ENCODE data around the gene SPSB1.
A peak's percentile ranks its signal among the peaks of the same experiment; 100 is the strongest.

SPSB1 gene

DNA sequence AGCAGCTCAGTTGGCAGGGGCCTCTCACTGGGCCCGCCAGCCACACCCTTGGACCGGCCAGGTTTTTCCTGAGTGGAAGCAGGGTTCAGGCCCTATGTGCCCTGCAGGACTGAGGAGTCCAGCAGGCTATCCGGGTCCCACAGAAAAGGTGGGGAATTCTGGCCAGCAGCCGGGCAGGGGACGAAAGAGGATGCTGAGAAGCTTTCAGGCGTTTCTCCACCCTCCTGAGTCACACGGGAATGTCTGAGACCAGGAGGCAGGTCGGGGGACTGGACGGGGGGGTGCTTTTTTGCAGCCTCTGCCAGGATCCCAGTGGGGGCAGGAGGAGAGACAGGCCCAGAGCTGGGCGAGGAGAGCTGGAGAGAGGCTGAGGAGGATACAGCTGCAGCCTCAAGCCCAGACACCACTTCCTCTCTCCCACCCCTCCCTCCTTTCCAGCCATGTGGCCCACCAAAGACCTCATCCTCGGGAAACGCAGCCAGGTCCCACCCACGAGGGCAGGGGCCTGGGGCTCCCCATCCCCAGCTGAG lies 105.4 kb downstream of the SPSB1 start:
- no peak for DNase-seq

- DNase-seq, result no peak
Observed at GRCh38 chr1:9399510-9400424, 107.1 kb downstream of the SPSB1 start.

DNA sequence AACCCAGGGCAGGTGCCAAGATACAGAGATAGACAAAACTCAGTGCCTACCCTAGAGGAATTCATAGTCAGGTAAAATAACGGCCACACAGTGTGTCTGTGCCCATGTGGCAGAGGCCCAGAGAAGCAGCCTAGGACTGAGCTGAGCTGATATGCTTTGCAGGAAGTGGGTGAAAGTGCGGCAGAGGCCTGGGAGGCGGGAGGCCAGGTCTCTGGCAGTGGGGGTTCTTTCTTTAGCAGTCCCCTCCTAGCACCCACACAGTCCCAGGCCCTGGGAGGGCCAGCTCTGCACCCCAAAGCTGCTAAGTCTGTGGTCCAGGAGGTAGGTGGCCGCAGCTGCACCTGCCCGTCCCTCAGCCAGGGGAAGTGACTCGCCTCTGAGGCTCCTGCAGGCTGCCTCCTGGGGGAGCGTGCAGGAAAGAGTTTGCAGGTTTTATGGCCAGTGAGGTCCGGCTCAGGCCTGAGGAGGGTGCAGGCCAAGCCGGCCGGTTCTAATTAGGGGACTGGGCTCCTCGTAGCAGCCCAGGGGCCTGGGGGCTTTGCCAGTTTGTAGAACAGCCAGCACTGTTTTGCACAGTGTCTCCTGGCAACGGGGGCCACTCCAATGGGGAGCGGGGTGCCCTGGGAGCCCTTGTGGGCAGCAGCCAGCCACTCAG lies 107.9 kb downstream of the SPSB1 start:
- peak in 2 of 6 experiments; percentile 45 to 55 for DNase-seq

DNA sequence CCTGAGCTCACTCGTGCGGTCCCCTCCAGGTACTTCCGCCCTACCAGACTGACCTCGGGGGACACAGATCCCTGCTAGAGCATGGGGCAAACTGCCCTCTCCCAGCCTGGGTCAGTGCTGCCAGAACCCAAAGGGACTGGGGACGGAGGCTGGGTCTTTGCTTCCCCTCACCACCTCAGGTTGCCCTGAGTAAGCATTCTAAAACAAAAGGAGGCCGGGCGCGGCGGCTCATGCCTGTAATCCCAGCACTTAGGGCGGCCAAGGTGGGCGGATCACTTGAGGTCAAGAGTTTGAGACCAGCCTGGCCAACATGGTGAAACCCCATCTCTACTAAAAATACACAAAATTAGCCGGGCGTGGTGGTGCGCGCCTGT lies 108.4 kb downstream of the SPSB1 start:
- DNase-seq, result no peak

DNA sequence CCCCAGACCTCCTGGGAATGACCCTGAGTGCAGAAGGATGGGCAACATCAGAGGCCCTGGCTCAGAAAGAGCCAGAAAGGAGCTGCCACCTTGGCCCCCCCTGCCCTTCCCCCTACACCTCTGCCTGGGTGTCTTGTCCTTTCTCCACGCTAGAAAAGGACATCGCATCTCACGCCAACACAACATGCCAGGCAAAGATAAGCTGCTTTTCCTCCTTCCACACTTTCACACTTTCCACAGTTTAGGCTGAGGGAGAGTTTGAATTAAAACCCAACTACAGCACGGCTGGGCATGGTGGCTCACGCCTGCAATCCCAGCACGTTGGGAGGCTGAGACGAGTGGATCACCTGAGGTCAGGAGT lies 109.5 kb downstream of the SPSB1 start:
- DNase-seq, result no peak

- no peak for DNase-seq
Observed at GRCh38 chr1:9402717-9403225, 110.1 kb downstream of the SPSB1 start.

DNA sequence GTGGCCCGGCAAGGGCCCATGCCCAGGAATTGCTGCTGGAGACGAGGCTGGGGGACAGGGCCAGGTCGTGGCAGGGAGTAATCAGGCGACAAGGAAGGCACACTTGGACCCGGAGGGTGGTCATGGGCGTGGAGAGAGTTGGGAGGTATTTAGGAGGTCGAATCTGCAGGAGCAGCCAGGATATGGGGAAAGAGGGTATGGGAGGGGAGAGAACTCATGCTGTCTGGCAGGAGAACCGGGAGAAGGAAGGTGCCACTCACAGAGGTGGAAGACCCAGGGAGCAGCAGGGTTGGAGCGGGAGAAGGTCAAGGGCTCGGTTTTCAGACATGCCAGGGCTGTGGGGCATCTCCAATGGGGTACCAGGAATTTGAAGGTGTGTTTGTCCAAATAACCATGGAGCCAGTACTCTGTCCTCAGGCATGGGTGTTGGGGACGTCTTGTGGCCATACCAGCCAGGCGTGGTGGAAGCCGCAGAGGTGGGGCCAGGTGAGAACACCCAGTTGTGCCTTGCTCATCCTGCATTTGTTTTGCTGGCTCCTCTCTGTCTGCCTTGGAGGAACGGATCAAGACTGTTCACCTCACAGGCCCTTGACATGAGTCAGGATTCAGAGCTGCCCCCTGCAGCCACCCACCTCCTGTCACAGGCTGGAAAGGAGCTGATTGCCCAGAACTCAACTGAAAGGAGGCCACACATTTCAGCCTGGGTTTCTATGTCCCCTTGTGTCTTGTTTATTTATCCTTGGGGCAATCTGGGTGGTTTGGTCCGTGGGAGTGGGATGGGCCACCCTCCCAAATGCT lies 111.6 kb downstream of the SPSB1 start:
- no peak for DNase-seq

GRCh38 chr1:9406111-9406510 lies 113.4 kb downstream of the SPSB1 start:
- no peak for DNase-seq

- DNase-seq, result peak in 1 of 6 experiments; percentile 9
Observed at GRCh38 chr1:9410737-9411297, 118.1 kb downstream of the SPSB1 start.

DNA sequence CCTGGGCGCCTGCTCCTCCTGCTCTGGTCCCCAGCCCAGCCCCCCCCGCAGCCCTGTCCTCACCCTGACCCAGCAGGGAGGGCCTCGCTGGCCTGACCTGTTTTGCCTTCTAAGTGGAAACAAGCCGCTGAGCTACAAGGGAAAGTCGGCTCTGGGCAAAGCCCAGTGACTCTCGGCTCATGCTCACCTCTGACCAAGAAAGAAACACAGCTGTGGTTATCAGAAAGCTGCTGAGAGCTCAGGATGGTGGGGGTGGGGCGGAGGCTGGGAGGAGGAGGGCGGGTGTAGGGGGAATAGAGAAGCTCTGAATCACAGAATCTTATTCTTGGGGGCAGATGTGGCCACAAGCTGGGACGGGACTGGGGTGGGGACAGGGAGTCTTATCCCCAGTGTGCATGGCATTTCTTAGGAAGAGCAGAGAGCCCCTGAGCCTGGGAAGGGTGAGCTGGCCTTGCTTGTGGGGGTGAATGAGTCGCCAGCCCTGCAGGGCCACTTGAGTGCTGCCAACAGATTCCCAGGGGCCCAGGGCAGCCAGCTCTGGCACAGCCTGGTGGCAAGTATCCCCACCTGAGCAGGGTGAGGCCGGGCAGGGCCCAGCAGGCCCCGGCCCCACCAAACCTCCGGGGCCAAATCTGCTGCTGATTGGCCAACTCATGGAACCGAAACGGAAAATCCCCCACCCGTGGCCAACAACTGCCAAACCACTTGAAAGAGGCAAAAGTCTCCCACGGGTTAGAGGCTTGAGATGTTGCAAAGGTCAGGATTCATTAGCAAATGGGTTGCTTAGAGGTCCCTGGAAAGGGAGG lies 120.6 kb downstream of the SPSB1 start:
- DNase-seq, result peak in 3 of 6 experiments; percentile 16 to 36 (median 19)

DNA sequence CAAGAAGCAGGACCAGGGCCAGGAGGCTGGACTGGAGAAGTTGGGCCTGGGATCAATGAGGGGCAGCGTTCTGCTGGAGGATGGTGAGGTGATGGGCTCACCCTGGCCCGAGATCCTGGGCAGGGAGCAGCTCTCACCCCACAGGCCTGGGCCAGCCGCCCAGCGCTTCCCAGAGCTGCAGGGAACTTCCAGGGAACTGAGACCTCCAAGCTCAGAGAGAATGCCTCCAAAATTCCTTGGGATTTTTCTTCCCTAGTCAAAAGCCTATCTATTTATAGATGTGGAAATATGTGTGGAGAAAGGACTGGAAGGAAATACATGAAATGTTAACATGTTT lies 121.2 kb downstream of the SPSB1 start:
- no peak for DNase-seq

DNA sequence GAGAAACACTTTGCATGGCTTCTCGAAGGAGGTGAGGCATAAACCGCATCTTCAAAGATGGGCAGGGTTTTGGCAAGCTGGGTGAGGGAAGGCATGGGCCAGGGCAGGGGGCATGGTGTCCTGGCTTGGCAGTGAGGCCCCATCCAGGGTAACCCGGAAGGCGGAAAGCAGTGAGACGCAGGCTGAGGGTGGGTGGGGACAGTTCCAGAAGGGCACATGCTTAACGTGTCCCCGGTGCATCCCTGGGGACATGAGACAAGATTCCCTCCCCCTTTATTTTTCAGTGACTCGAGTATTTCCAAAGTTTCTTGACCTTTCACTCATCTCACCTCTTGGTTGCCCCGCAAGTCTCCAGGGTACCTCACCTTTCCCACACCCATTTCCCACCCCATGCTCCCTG lies 123.8 kb downstream of the SPSB1 start:
- no peak for DNase-seq

DNA sequence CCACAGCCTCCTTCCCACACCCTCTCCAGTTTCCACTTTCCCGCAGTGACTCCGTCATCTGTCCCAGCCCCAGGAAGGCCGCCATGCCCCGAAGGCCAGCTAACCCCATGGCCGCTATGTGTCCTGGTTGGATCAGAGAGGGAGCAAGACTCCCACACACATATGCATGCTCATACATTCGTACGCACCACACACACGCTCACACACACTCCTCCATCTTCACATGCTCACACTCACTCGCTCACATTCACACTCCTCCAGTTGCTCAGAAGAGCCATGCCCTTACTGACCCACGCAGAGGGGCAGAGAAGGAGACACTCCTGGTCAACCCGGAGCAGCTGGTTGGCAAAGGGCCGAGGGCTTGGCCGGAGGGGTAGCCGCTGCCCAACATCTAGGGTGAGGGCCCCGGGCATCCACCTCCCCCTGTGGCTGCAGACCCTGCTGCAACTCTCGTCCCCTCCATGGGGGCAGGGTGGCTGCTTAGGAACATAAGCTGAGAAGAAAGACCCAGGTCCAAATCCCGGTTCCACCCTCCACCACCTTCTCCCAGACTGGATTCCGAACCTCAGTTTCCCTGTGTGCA lies 124.3 kb downstream of the SPSB1 start:
- no peak for DNase-seq

DNA sequence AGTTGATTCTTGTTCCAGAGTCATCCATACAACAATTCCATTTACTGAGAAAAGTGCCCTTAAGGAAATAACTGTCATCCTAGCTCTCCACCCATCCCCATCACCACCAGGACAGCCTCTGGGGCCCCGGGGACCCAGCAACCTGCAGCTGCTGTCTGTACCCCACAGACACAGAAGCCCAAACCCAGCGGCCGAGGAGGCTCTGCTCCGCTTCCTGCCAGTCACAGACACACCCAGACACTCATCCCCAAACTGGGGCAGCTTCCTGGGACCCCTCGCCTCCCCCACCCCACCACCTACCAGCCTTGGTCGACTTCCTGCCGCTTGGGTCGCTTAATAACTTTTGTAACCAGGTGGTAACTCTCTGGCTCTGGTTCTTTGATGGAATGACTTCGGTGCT lies 125.0 kb downstream of the SPSB1 start:
- DNase-seq, result peak in 1 of 6 experiments; percentile 10

DNA sequence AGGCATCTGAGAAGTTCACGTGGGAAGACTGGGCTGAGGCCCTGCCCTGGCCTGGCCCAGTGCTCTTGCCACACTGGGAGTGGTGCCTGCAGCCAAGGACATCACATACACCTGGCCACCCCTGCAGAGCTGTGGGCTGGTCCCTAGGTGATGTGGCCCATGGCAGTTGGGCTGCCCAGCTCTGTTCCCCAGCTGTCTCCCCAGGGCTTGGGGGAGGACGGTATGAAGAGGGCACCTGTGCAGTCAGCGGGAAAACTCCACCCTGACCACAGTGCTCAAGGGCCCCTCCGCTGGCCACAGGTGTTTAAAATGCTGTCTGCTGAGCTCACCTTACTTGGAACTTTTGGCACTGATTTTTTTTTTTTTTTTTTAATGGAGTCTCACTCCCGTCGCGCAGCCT lies 126.2 kb downstream of the SPSB1 start:
- DNase-seq, result no peak
